Mucosa of rectum (tissue), 2 donors: ENCODE data around the gene YY1.

Experiments
- H3K27ac ChIP-seq, 2 donors: one replicate each; pipeline ENCODE4 v1.7.0; 2013; ENCODE audit warnings: inconsistent platforms in 2 of 2, low read depth in 2 of 2, low read length in 2 of 2
- H3K27me3 ChIP-seq, 2 donors: one replicate each; pipeline ENCODE4 v1.7.0; 2013; ENCODE audit warnings: low read length in 2 of 2; ENCODE audit not compliant: control insufficient read depth in 2 of 2, insufficient read depth in 2 of 2
- H3K36me3 ChIP-seq, 2 donors: one replicate each; pipeline ENCODE4 v1.7.0; 2013; ENCODE audit warnings: low read length in 2 of 2; ENCODE audit not compliant: control insufficient read depth in 2 of 2, insufficient read depth in 2 of 2
- H3K4me1 ChIP-seq, 2 donors: one replicate each; pipeline ENCODE4 v1.7.0; 2013; ENCODE audit warnings: low read length in 2 of 2, mild to moderate bottlenecking in 1 of 2; ENCODE audit not compliant: control insufficient read depth in 2 of 2, insufficient read depth in 2 of 2
- H3K4me3 ChIP-seq, 2 donors: one replicate each; pipeline ENCODE4 v1.7.0; 2013; ENCODE audit warnings: low read length in 2 of 2
- H3K9ac ChIP-seq, 2 donors: one replicate each; pipeline ENCODE4 v1.7.0; 2013; ENCODE audit warnings: low read length in 2 of 2, low read depth in 1 of 2, mild to moderate bottlenecking in 1 of 2
- H3K9me3 ChIP-seq, 2 donors: one replicate each; pipeline ENCODE4 v1.7.0; 2013; ENCODE audit warnings: low read length in 2 of 2; ENCODE audit not compliant: control insufficient read depth in 2 of 2
- donor health status: healthy.
- donor health status: Normal muscosa, but diverticular disease.

YY1 gene

DNA sequence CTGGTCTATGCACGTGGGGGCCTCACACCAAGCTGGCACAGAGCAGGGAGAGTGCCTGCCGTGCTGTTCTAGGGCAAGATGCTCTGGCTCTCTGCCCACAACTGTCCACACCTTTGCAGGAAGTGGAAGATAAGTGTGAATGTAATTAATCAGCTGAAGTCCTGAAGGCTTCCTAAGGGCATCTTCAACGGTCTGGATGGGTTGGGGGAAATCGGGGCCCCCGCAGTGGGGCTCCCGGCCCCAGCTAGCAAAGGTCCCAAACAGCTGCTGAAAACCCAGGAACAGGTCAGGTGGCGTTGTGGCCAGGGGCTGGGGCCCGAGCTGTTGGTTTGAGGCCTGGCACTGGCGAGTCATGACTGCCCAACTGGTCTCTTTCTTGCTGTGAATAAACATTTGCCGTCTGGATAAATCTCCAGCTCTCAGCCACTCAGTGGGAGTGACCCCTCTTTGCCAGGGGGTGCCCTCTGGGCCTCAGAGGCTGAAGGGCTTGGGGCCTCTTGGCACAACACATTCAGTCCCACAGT is 74.0 kb downstream of the YY1 start:
- Histone ChIP-seq H3K27ac (no peak overlapping the region), H3K4me1 (no peaks in the 10 kb centered on the region), H3K9ac (no peak overlapping the region)

DNA sequence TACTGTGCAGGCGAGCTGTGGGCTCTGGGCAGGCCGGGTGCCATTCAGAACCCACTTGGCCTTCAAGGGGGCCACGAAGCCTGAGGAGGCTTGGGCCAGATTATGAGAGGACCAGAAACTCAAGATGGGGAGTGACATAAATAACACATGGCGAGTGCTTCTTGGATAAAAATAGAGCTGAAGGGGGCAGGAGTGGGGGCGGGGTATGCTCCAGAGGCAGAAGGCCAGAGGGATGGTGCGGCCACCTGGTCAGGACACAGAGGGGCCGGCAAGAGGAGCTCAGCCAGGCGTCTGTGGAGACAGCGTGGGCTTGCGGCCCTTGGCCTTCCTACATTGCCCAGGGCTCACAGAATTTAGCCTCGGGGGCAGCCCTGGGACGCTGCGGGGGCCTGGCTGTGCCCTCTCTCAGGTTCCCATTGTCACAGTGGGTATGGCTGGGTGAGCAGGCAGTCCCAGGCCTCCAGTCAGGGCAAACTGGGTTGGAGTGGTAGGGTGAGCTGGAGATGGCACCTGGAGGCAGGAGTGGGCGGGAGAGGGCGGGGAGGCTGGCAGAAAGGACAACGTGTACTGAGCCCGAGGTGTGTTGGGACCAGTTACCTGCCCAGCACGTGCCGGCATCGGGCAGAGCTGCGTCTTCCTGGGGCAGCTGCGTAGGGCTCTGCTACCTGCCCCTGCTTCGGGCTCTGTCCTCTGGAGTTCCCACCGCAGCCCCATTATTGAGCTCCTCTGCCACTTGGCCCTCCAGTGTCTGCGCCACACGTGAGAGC is 74.7 kb downstream of the YY1 start:
- no peaks in the 10 kb centered on the region for H3K36me3 ChIP-seq
- no peak overlapping the region for H3K27ac ChIP-seq
- no peak overlapping the region for H3K9ac ChIP-seq
- H3K4me1 ChIP-seq: no peaks in the 10 kb centered on the region
- H3K9me3 ChIP-seq: no peaks in the 10 kb centered on the region
- peaks cover 3 to 4% of the 10 kb centered on the region in 2 donors for H3K27me3 ChIP-seq
- no peak overlapping the region for H3K4me3 ChIP-seq

More for the DNA sequence above, 74.0 kb downstream of the YY1 start:
- no peak overlapping the region for H3K4me3 ChIP-seq
- H3K27me3 ChIP-seq: peaks cover 3 to 4% of the 10 kb centered on the region in 2 donors
- H3K36me3 ChIP-seq: no peaks in the 10 kb centered on the region
- H3K9me3 ChIP-seq: no peaks in the 10 kb centered on the region

DNA sequence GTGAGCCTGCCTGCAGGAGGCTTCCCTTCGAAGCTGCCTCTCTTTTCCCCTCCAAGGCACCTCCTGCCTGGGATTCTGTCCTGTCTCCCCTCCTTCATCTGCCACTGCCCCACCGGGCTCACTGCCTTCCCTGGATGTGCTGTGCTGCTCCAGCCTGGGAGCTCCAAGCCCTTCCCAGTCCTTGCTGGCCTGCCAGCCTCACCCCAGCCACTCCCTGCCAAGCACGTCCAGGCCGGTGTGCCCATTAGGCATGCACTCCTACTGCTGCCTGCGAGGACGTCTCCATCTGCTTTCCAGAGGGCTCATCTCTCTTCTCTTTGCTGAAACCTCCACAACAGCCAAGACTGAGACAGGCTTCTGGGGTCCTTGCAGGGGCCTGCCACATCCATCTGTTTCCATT is 75.8 kb downstream of the YY1 start:
- Histone ChIP-seq H3K27me3 (peaks cover 3 to 4% of the 10 kb centered on the region in 2 donors), H3K4me1 (no peaks in the 10 kb centered on the region), H3K27ac (no peak overlapping the region), H3K9me3 (no peaks in the 10 kb centered on the region), H3K4me3 (no peak overlapping the region), H3K9ac (no peak overlapping the region), H3K36me3 (no peaks in the 10 kb centered on the region)

DNA sequence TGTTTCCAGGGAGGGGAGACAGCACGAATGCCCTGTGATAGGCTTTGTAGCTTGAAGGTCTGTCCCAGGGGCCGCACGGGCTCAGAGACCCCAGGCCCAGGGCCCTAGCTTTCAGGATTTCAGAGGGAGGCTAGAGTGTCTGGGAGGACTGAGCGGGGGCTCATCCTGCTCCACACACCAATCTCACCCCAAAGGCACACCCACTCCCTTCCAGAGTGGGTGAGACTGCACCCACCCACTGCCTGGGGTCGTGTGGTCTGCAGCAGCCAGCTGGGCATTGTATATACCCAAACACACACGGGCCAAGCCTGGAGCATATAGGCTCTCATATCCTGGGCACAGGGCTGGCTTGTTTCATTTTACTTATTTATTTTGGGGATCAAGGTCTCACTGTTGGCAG is 78.4 kb downstream of the YY1 start:
- no peak overlapping the region for H3K4me3 ChIP-seq
- H3K27me3 ChIP-seq: peaks cover 0 to 4% of the 10 kb centered on the region in 2 donors
- no peak overlapping the region for H3K27ac ChIP-seq
- no peaks in the 10 kb centered on the region for H3K4me1 ChIP-seq
- H3K36me3 ChIP-seq: no peaks in the 10 kb centered on the region
- no peak overlapping the region for H3K9ac ChIP-seq
- no peaks in the 10 kb centered on the region for H3K9me3 ChIP-seq

DNA sequence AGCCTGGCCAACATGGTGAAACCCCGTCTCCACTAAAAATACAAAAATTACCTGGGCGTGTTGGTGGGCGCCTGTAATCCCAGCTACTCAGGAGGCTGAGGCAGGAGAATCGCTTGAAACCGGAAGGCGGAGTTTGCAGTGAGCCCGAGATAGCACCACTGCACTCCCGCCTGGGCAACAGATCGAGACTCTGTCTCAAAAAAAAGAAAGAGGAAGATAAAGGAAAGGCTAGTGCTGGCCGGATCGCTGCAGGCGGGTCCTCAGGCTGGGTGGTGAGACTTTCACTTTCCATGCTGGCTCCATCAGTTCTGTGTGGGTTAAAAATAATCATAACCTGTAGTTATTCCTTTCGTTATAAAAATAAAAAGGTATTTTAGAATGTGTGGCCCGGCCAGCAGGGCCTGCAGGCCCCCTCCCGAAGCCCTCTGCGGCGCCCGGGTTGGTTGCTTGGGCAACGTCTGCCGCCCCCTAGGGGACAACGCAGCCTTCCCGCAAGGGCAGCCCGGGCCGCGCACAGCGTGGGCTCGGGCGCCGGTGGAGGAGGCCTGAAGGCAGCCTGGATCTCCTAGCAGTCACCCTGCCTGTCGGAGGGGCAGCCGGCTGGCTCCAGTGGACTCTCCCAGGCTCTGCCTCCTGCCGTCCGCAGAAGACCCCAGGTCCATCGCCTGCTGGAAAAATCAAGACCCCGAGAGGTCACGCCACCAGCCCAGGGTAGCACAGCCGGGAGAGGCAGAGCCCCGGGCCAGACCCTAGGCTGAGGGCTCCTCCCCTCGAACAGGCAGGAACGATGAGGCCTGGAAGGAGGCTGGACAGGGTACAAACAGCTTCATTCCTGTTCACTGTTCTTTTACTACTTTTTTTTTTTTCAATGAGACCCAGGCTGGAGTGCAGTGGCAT is 79.2 kb downstream of the YY1 start:
- peak overlapping the region; percentile 41 to 54 for H3K9ac ChIP-seq
- H3K4me3 ChIP-seq: peak overlapping the region; percentile 52 to 74
- no peaks in the 10 kb centered on the region for H3K4me1 ChIP-seq
- peaks cover 0 to 1% of the 10 kb centered on the region in 2 donors for H3K27me3 ChIP-seq
- H3K36me3 ChIP-seq: no peaks in the 10 kb centered on the region
- H3K9me3 ChIP-seq: no peaks in the 10 kb centered on the region
- no peak overlapping the region for H3K27ac ChIP-seq

DNA sequence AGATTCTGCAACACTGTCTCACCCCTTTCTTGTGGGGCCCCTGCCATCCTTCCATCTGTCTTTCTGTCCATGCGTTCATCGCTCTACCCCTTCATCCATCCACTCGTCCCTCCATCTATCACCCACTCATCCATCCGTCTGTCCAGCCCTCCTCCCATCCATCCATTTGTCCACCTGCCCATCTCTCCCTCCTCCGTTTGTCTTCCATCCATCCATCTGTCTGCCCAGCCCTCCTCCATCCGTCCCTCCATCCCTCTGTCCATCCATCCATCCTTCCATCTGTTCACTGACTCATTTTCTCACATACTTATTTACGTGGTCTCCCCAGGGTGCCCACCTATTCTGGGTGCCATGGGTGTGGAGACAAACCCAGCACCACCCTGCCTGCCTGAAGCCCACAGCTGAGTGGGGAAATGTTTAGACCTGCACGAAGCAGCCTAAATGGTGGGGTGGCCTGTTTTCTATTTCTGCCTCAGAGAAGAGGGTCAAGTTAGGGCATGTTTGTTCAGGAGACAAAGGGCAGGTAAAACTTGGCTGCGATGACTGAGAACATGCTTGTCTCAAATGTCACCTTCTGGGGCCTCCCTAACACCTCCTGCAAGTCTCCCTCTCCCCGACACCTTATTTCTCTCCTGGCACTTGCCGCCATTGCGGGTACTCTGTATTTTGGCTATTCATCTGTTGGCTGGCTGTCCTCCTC is 81.4 kb downstream of the YY1 start:
- Histone ChIP-seq H3K27ac (no peak overlapping the region), H3K9me3 (no peaks in the 10 kb centered on the region), H3K27me3 (no peaks in the 10 kb centered on the region), H3K4me3 (no peak overlapping the region), H3K4me1 (no peaks in the 10 kb centered on the region), H3K9ac (no peak overlapping the region), H3K36me3 (no peaks in the 10 kb centered on the region)

DNA sequence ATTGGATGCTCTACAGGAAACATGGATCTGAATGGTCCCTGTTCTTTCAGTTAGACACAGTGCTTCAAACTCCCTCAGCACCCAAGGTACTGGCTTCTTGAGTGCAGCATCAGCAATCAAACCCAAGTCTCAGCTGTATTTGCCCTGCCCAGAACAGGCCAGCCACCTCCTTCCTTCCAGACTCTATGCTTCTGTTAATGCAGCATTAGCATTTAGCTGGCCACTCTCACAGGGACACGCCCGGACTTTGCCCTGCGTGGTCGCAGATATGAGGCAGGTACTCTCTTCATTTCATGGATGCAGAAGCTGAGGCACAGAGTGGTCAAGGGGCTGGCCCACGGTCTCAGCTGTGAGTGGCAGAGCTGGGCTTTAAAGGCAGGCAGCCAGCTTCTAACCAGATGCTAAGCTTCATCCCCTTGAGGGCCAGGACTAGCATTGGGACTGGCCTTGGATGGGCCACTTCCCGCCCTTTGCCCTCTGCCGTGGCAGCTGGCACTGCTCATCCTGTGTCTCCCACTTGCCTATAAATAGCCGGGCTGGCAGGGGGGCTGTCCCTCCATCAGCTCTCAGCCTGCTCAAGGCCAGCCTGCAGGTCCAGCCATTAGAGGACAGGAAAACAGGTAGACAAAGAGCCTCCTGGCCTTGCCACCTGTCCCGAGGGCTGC is 82.7 kb downstream of the YY1 start:
- Histone ChIP-seq H3K9me3 (no peaks in the 10 kb centered on the region), H3K27me3 (no peaks in the 10 kb centered on the region), H3K4me1 (no peaks in the 10 kb centered on the region), H3K4me3 (no peak overlapping the region), H3K27ac (no peak overlapping the region), H3K9ac (no peak overlapping the region), H3K36me3 (no peaks in the 10 kb centered on the region)

DNA sequence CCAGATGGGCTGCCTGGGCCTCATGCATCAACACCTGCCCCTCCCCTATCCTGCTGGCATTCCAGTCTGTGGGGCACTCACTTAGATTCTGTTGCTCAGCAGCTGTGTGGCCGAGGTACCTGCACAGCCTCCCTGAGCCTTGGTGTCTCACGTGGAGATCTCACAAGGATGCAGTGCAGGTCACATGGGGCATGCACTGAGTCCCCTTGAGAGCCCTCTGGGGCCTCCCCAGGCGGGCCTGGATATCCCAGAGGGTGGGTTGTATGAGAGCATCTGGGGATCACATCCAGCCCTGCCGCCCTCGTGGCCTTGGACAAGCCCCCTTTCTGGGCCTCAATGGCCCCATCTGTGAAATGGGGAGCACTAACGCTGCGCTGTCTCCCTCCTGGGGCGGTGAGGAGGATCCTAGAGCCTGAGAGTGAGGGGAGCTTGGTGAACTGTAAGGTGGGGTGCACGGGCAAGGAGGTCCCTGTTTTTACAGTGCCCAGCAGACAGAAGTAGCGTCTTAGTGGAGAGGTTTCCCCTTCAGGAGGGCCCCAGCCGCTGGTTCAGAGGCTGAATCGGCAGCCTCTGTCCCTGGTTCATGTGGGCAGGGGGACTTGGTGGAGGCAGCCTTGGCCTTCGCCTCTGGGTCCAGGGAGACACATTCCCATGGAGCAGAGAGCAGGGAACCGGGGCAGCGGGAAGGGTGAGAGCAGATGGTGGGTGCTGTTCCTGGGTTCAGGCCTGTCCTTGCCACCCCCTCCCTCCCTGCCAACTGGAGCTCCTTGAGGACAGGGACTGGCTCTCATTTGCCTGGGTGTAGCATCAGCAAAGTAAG is 83.4 kb downstream of the YY1 start:
- no peak overlapping the region for H3K9ac ChIP-seq
- no peak overlapping the region for H3K27ac ChIP-seq
- no peaks in the 10 kb centered on the region for H3K9me3 ChIP-seq
- no peaks in the 10 kb centered on the region for H3K4me1 ChIP-seq
- H3K36me3 ChIP-seq: no peaks in the 10 kb centered on the region
- H3K27me3 ChIP-seq: no peaks in the 10 kb centered on the region
- H3K4me3 ChIP-seq: no peak overlapping the region
